Measurements from ENCODE around the gene HTR3B.

DNA sequence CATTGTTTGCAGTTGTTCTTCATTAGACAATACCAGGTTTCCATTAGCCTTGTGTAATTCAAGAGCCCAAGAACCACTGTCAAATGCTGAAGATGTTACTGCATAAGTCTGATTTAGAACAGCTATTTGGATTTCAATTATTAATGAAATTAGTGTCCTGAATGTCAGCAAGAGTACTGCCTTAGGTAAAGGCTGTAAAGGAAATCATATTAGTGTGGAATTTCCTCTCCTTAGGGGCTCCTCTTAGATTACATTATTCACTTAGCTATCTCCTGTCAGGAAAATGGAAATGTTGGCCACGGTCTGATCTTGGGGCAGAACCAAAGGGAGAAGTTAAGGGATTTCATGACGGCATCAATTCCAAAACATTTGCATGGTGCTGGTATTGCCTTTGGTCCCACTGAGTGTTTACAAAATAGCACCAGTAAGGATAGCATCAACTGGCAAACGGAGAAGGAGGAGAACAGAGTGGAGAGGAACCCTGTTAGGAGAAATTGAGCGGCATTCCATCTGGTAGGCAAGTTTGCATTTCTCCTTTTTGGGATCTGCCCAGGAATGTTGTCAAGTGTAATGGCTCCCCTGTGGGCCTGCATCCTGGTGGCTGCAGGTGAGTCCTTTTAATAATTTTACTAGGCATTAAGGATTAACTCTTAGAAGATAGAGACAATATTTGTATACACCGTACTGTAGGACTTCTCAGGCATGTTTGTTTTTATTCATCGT lies at the start of gene HTR3B:
- TF ChIP-seq EP300 (IDR thresholded peaks at IDR 0.05) (no peak), RFX5 (IDR thresholded peaks at IDR 0.05) (no peak), MAFK (IDR thresholded peaks at IDR 0.05; ENCODE audit: partially characterized antibody) (no peak), ZC3H11A (IDR thresholded peaks at IDR 0.05) (no peak), POLR2A (IDR thresholded peaks at IDR 0.05; ENCODE audit: low read length) (no peak), RAD21 (conservative IDR thresholded peaks at IDR 0.05 in 1 of 2, IDR thresholded peaks at IDR 0.05 in 1 of 2) (no peak), HDAC2 (IDR thresholded peaks at IDR 0.05) (no peak), KDM5A (IDR thresholded peaks at IDR 0.05) (no peak), PHF8 (IDR thresholded peaks at IDR 0.05; ENCODE audit: borderline replicate concordance, low read depth) (no peak)
- TF ChIP-seq, protein P1, sequence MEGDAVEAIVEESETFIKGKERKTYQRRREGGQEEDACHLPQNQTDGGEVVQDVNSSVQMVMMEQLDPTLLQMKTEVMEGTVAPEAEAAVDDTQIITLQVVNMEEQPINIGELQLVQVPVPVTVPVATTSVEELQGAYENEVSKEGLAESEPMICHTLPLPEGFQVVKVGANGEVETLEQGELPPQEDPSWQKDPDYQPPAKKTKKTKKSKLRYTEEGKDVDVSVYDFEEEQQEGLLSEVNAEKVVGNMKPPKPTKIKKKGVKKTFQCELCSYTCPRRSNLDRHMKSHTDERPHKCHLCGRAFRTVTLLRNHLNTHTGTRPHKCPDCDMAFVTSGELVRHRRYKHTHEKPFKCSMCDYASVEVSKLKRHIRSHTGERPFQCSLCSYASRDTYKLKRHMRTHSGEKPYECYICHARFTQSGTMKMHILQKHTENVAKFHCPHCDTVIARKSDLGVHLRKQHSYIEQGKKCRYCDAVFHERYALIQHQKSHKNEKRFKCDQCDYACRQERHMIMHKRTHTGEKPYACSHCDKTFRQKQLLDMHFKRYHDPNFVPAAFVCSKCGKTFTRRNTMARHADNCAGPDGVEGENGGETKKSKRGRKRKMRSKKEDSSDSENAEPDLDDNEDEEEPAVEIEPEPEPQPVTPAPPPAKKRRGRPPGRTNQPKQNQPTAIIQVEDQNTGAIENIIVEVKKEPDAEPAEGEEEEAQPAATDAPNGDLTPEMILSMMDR (IDR thresholded peaks at IDR 0.05) = no peak
- TF ChIP-seq, protein P2, sequence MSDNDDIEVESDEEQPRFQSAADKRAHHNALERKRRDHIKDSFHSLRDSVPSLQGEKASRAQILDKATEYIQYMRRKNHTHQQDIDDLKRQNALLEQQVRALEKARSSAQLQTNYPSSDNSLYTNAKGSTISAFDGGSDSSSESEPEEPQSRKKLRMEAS (IDR thresholded peaks at IDR 0.05) = no peak
